NCI-H748 (cell line): ENCODE data around the gene SDK2.
"Not testable (repeated sequence)": the region's sequence is repeated elsewhere in the genome, so short reads cannot be mapped to it uniquely, and the experiment has no call there.

ENCODE experiments used
- DNase-seq: peaks from one replicate; lab custom pipeline; 2025; ENCODE audit not compliant: unreplicated experiment; lab: John Stamatoyannopoulos, UW

The SDK2 gene

GRCh38 chr17:73463821-73464220 is 180.4 kb downstream of the SDK2 start:
- DNase-seq = peak; percentile 17

GRCh38 chr17:73462823-73463222 is 181.4 kb downstream of the SDK2 start:
- peak; percentile 79 for DNase-seq

- no peak for DNase-seq
Measured at GRCh38 chr17:73459980-73460379, 184.3 kb downstream of the SDK2 start.

- peak; percentile 40 for DNase-seq
Measured at GRCh38 chr17:73455767-73456166, 188.5 kb downstream of the SDK2 start.

GRCh38 chr17:73455050-73455687 is 189.1 kb downstream of the SDK2 start:
- peak; percentile 83 for DNase-seq

GRCh38 chr17:73453494-73453893 is 190.8 kb downstream of the SDK2 start:
- DNase-seq = not testable (repeated sequence)

GRCh38 chr17:73453090-73453489 is 191.2 kb downstream of the SDK2 start:
- no peak for DNase-seq

GRCh38 chr17:73452009-73452408 is 192.2 kb downstream of the SDK2 start:
- DNase-seq = no peak

GRCh38 chr17:73447319-73447718 is 196.9 kb downstream of the SDK2 start:
- no peak for DNase-seq

- no peak for DNase-seq
Measured at GRCh38 chr17:73446617-73447016, 197.6 kb downstream of the SDK2 start.

- DNase-seq = no peak
Measured at GRCh38 chr17:73445466-73445865, 198.8 kb downstream of the SDK2 start.

GRCh38 chr17:73444021-73444420 is 200.2 kb downstream of the SDK2 start:
- DNase-seq = no peak

GRCh38 chr17:73439597-73439996 is 204.6 kb downstream of the SDK2 start:
- DNase-seq = no peak

- DNase-seq = no peak
Measured at GRCh38 chr17:73437826-73438225, 206.4 kb downstream of the SDK2 start.

GRCh38 chr17:73436954-73437353 is 207.3 kb downstream of the SDK2 start:
- DNase-seq = no peak

- DNase-seq = no peak
Measured at GRCh38 chr17:73435412-73435811, 208.8 kb downstream of the SDK2 start.

- no peak for DNase-seq
Measured at GRCh38 chr17:73434154-73434553, 210.1 kb downstream of the SDK2 start.

- no peak for DNase-seq
Measured at GRCh38 chr17:73433501-73433900, 210.7 kb downstream of the SDK2 start.

GRCh38 chr17:73432624-73433190 is 211.5 kb downstream of the SDK2 start:
- no peak for DNase-seq

GRCh38 chr17:73431401-73432205 is 212.6 kb downstream of the SDK2 start:
- no peak for DNase-seq

- peak; percentile 82 for DNase-seq
Measured at GRCh38 chr17:73430848-73431247, 213.4 kb downstream of the SDK2 start.

- peak; percentile 79 for DNase-seq
Measured at GRCh38 chr17:73430165-73430680, 214.0 kb downstream of the SDK2 start.
